ENCODE results near the gene PRSS35.

DNA sequence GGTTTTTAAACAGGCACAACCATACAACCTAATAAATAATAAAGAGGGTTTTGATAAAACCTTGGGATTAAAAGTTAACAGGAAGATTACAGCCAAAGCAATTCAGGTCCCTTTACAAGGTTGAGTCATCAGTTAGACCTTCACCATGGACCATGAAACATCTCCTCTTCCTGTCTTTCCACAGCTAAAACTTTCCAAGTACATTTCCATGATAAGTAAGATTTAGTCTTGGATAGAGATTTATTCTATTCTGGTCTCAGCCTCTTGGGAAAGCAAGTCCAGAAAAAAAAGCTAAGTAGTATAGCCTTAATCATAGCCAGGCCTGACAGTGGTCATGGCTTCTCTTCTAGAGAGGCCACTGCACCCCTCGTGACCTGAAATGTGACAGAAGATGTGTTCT, 2.9 kb upstream of the PRSS35 start:
- TF ChIP-seq, protein P1, sequence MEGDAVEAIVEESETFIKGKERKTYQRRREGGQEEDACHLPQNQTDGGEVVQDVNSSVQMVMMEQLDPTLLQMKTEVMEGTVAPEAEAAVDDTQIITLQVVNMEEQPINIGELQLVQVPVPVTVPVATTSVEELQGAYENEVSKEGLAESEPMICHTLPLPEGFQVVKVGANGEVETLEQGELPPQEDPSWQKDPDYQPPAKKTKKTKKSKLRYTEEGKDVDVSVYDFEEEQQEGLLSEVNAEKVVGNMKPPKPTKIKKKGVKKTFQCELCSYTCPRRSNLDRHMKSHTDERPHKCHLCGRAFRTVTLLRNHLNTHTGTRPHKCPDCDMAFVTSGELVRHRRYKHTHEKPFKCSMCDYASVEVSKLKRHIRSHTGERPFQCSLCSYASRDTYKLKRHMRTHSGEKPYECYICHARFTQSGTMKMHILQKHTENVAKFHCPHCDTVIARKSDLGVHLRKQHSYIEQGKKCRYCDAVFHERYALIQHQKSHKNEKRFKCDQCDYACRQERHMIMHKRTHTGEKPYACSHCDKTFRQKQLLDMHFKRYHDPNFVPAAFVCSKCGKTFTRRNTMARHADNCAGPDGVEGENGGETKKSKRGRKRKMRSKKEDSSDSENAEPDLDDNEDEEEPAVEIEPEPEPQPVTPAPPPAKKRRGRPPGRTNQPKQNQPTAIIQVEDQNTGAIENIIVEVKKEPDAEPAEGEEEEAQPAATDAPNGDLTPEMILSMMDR (IDR thresholded peaks at IDR 0.05; ENCODE audit: low read depth, low read length, missing input control), result no peak
- TF ChIP-seq MAX (IDR thresholded peaks at IDR 0.05) (no peak), JUND (IDR thresholded peaks at IDR 0.05) (no peak), YY1 (IDR thresholded peaks at IDR 0.05) (no peak), HNF4A (conservative IDR thresholded peaks at IDR 0.05) (no peak), ZBTB33 (IDR thresholded peaks at IDR 0.05) (no peak), GABPA (IDR thresholded peaks at IDR 0.05 in 1 of 2, conservative IDR thresholded peaks at IDR 0.05 in 1 of 2) (no peak), SP1 (IDR thresholded peaks at IDR 0.05) (no peak), TAF1 (conservative IDR thresholded peaks at IDR 0.05) (no peak), FOXA1 (IDR thresholded peaks at IDR 0.05) (no peak)
- TF ChIP-seq, protein P2, sequence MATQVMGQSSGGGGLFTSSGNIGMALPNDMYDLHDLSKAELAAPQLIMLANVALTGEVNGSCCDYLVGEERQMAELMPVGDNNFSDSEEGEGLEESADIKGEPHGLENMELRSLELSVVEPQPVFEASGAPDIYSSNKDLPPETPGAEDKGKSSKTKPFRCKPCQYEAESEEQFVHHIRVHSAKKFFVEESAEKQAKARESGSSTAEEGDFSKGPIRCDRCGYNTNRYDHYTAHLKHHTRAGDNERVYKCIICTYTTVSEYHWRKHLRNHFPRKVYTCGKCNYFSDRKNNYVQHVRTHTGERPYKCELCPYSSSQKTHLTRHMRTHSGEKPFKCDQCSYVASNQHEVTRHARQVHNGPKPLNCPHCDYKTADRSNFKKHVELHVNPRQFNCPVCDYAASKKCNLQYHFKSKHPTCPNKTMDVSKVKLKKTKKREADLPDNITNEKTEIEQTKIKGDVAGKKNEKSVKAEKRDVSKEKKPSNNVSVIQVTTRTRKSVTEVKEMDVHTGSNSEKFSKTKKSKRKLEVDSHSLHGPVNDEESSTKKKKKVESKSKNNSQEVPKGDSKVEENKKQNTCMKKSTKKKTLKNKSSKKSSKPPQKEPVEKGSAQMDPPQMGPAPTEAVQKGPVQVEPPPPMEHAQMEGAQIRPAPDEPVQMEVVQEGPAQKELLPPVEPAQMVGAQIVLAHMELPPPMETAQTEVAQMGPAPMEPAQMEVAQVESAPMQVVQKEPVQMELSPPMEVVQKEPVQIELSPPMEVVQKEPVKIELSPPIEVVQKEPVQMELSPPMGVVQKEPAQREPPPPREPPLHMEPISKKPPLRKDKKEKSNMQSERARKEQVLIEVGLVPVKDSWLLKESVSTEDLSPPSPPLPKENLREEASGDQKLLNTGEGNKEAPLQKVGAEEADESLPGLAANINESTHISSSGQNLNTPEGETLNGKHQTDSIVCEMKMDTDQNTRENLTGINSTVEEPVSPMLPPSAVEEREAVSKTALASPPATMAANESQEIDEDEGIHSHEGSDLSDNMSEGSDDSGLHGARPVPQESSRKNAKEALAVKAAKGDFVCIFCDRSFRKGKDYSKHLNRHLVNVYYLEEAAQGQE (IDR thresholded peaks at IDR 0.05), result no peak

Measured in liver (tissue), 3 donors.